ENCODE data around the gene GHR.

GHR gene

DNA sequence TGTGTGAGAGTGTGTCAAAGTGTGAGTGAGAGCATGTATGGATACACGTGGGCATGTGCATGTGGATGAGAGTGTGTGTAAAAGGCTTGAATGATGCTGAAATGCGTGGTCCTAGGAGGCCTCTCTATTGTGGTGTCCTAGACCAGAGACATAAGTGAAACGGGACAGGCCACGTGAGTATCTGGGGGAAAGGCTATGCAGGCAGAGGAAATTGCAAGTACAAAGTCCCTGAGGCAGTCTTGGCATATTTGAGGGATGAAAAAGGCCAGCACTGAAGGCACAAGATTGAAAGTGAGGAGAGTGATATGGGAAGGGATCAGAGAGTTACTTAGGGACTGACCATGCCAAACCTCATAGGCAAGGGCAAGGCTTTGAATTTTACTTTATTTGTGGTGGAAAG, 266.2 kb downstream of the GHR start:
- H3K4me1 ChIP-seq (ENCODE audit: insufficient read depth, low read length, poor library complexity, severe bottlenecking), result no peaks in the 10 kb centered on the region
- H3F3A ChIP-seq (ENCODE audit: low read depth), result no peaks in the 10 kb centered on the region
- no peaks in the 10 kb centered on the region for H3K9me2 ChIP-seq (replicated peaks; ENCODE audit: low read depth, low read length)
- no peaks in the 10 kb centered on the region for H3K36me3 ChIP-seq (ENCODE audit: insufficient read depth, low read length)
- H3K4me3 ChIP-seq (ENCODE audit: low read length, poor library complexity, severe bottlenecking), result no peak overlapping the region
- no peak overlapping the region for H3K4me2 ChIP-seq (ENCODE audit: low read depth, low read length, poor library complexity, severe bottlenecking)
- no peaks in the 10 kb centered on the region for H3K27me3 ChIP-seq (ENCODE audit: insufficient read depth, low read length, poor library complexity, severe bottlenecking)
- no peaks in the 10 kb centered on the region for H4K20me1 ChIP-seq (ENCODE audit: insufficient read depth, low read length, poor library complexity, severe bottlenecking)
- no peaks in the 10 kb centered on the region for H3K79me2 ChIP-seq (ENCODE audit: insufficient read depth, low read length)
- no peak overlapping the region for H2AFZ ChIP-seq (ENCODE audit: low read length)
- no peak overlapping the region for H3K9ac ChIP-seq (ENCODE audit: low read depth, low read length, poor library complexity, severe bottlenecking)
- H3K9me3 ChIP-seq (ENCODE audit: insufficient read depth, low read depth, low read length), result no peaks in the 10 kb centered on the region
- TF ChIP-seq, protein P1, sequence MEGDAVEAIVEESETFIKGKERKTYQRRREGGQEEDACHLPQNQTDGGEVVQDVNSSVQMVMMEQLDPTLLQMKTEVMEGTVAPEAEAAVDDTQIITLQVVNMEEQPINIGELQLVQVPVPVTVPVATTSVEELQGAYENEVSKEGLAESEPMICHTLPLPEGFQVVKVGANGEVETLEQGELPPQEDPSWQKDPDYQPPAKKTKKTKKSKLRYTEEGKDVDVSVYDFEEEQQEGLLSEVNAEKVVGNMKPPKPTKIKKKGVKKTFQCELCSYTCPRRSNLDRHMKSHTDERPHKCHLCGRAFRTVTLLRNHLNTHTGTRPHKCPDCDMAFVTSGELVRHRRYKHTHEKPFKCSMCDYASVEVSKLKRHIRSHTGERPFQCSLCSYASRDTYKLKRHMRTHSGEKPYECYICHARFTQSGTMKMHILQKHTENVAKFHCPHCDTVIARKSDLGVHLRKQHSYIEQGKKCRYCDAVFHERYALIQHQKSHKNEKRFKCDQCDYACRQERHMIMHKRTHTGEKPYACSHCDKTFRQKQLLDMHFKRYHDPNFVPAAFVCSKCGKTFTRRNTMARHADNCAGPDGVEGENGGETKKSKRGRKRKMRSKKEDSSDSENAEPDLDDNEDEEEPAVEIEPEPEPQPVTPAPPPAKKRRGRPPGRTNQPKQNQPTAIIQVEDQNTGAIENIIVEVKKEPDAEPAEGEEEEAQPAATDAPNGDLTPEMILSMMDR (conservative IDR thresholded peaks at IDR 0.05; ENCODE audit: low read length), result no peak
- TF ChIP-seq EZH2phosphoT487 (IDR thresholded peaks at IDR 0.05; ENCODE audit: borderline replicate concordance), result no peak

DNA sequence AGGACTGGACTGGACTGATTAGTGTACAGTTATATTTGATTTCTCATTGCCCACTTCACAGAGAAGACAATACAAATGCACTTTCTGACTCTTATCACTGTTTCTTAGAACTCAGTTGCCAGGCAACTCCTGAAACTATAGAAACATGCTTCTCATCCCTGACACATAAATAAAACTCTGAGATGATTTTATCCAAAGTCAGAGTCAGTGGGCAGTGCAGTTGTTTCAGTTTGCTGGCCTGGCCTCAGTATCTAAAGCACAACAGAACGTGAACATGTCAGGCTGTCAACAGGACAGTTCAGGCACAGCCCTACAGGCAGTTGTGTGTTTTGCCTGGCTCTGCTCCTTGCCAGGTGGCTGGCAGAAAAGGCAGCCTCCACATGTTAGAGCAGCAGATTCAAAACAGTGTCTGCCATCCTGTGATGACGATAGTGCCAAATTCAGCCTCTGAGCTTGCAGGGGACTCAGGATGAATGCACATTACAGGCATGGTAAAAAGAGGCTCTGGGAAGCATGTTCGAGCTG, 268.2 kb downstream of the GHR start:
- Histone ChIP-seq H3K36me3 (ENCODE audit: insufficient read depth, low read length) (no peaks in the 10 kb centered on the region), H3K9me2 (replicated peaks; ENCODE audit: low read depth, low read length) (no peaks in the 10 kb centered on the region), H3K4me1 (ENCODE audit: insufficient read depth, low read length, poor library complexity, severe bottlenecking) (no peaks in the 10 kb centered on the region), H3K27me3 (ENCODE audit: insufficient read depth, low read length, poor library complexity, severe bottlenecking) (no peaks in the 10 kb centered on the region), H3K4me2 (ENCODE audit: low read depth, low read length, poor library complexity, severe bottlenecking) (no peak overlapping the region), H3K79me2 (ENCODE audit: insufficient read depth, low read length) (no peaks in the 10 kb centered on the region), H3K4me3 (ENCODE audit: low read length, poor library complexity, severe bottlenecking) (no peak overlapping the region), H3K9me3 (ENCODE audit: insufficient read depth, low read depth, low read length) (no peaks in the 10 kb centered on the region), H4K20me1 (ENCODE audit: insufficient read depth, low read length, poor library complexity, severe bottlenecking) (no peaks in the 10 kb centered on the region), H3F3A (ENCODE audit: low read depth) (no peaks in the 10 kb centered on the region), H2AFZ (ENCODE audit: low read length) (no peak overlapping the region), H3K9ac (ENCODE audit: low read depth, low read length, poor library complexity, severe bottlenecking) (no peak overlapping the region)
- no peak for TF ChIP-seq EZH2phosphoT487 (IDR thresholded peaks at IDR 0.05; ENCODE audit: borderline replicate concordance)
- TF ChIP-seq, protein P1 (conservative IDR thresholded peaks at IDR 0.05; ENCODE audit: low read length), result no peak

DNA sequence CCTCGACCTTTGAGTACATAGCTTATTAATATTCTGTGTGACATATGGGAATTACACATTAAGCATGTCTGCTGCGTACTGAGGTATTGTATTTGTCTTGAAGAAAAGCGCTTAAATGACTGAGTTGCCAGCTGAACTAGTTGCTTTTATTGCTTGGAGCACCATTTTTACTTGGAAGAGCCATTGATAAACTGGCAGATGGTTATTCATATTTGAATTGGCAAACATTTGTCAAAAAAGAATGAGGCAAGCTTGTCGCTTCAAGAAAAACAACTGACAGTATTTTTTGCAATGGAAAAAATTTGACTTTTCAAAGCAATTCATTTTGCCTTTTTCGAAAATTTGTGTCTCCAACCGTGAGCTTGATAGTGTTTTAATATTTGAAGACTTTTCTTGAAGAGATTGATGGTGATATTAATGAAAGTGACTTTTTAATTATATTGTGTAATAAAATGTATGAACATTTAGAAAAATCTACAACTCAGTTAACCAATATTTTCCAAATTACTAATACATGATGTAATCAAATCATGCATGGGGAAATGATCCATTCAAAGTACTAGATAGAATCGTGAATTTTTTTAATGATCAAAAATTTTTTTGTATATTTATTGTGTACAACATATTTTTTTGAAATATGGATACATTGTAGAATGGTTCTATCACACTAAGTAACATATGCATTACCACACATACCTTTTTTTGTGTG, 278.3 kb downstream of the GHR start:
- Histone ChIP-seq H3K4me3 (ENCODE audit: low read length, poor library complexity, severe bottlenecking) (no peak overlapping the region), H3K4me1 (ENCODE audit: insufficient read depth, low read length, poor library complexity, severe bottlenecking) (no peaks in the 10 kb centered on the region), H3K9me3 (ENCODE audit: insufficient read depth, low read depth, low read length) (peaks cover 6% of the 10 kb centered on the region; the same call in 1 of the 2 replicates), H3K9ac (ENCODE audit: low read depth, low read length, poor library complexity, severe bottlenecking) (no peak overlapping the region), H3F3A (ENCODE audit: low read depth) (no peaks in the 10 kb centered on the region), H2AFZ (ENCODE audit: low read length) (no peak overlapping the region), H3K36me3 (ENCODE audit: insufficient read depth, low read length) (no peaks in the 10 kb centered on the region), H3K79me2 (ENCODE audit: insufficient read depth, low read length) (no peaks in the 10 kb centered on the region), H3K27me3 (ENCODE audit: insufficient read depth, low read length, poor library complexity, severe bottlenecking) (no peaks in the 10 kb centered on the region), H4K20me1 (ENCODE audit: insufficient read depth, low read length, poor library complexity, severe bottlenecking) (no peaks in the 10 kb centered on the region), H3K9me2 (replicated peaks; ENCODE audit: low read depth, low read length) (0 out of 2 replicates have a peak, but pooled peaks cover 6% of the 10 kb centered on the region), H3K4me2 (ENCODE audit: low read depth, low read length, poor library complexity, severe bottlenecking) (no peak overlapping the region)
- TF ChIP-seq, protein P1 (conservative IDR thresholded peaks at IDR 0.05; ENCODE audit: low read length), result no peak
- TF ChIP-seq EZH2phosphoT487 (IDR thresholded peaks at IDR 0.05; ENCODE audit: borderline replicate concordance), result no peak

Data from Loucy (cell line).